ENCODE data around the gene MACROD2.

DNA sequence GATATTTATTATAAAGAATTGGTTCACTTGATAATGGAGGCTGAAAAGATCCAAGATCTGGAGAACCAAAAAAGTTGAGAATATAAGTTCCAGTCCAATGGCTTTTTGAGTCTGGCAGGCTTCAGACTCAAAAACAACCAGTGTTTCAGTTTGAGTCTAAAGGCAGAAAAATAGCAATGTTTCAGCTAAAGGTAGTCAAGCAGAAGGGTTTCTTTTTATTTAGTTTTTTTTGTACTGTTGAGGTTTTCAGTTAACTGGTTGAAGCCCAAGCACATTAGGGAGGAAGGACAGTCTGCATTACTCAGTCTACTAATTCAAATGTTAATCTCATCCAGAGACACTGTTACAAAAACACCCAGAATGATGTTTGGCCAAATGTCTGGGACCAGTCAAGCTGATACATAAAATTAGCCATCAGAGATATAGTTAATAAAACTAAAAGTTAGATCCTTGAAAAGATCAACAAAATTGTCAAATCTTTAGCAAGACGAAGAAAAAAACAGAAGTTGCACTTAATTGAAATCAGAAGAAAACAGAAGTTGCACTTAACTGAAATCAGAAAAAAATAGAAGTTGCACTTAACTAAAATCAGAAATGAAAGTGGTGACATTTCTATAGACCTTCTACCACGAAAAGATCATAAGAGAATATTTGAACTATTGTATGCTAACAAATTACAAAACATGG lies 1322.4 kb downstream of the MACROD2 start:
- TF ChIP-seq, protein P1, sequence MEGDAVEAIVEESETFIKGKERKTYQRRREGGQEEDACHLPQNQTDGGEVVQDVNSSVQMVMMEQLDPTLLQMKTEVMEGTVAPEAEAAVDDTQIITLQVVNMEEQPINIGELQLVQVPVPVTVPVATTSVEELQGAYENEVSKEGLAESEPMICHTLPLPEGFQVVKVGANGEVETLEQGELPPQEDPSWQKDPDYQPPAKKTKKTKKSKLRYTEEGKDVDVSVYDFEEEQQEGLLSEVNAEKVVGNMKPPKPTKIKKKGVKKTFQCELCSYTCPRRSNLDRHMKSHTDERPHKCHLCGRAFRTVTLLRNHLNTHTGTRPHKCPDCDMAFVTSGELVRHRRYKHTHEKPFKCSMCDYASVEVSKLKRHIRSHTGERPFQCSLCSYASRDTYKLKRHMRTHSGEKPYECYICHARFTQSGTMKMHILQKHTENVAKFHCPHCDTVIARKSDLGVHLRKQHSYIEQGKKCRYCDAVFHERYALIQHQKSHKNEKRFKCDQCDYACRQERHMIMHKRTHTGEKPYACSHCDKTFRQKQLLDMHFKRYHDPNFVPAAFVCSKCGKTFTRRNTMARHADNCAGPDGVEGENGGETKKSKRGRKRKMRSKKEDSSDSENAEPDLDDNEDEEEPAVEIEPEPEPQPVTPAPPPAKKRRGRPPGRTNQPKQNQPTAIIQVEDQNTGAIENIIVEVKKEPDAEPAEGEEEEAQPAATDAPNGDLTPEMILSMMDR (IDR thresholded peaks at IDR 0.05), result no peak
- TF ChIP-seq POLR2A (IDR thresholded peaks at IDR 0.05), result no peak
